ENCODE data around the gene TTLL6.
"Not testable (repeated sequence)": the region's sequence is repeated elsewhere in the genome, so short reads cannot be mapped to it uniquely, and the experiment has no call there.

TTLL6 gene

DNA sequence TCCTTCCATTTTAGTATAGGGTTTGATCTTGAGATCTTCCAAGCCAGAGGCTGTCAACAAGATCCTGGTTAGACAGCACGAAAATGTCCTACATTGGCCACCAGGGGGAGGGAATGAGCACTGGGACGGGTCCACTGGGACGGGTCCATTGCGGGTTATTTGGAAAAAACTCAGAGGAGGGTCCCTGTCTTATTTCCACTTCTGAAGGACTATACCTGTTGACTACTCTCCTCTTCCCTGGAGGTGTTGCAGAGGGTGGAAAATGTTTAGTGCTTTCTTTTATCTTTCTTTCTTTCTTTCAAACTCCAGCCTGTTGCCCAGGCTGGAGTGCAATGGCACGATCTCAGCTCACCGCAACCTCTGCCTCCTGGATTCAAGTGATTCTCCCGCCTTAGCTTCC is 2.5 kb downstream of the TTLL6 start:
- DNase-seq = peak; percentile 61 to 71

GRCh38 chr17:48812001-48812400 is 5.0 kb downstream of the TTLL6 start:
- no peak for DNase-seq

- DNase-seq = no peak
Observed at GRCh38 chr17:48809182-48809581, 7.8 kb downstream of the TTLL6 start.

DNA sequence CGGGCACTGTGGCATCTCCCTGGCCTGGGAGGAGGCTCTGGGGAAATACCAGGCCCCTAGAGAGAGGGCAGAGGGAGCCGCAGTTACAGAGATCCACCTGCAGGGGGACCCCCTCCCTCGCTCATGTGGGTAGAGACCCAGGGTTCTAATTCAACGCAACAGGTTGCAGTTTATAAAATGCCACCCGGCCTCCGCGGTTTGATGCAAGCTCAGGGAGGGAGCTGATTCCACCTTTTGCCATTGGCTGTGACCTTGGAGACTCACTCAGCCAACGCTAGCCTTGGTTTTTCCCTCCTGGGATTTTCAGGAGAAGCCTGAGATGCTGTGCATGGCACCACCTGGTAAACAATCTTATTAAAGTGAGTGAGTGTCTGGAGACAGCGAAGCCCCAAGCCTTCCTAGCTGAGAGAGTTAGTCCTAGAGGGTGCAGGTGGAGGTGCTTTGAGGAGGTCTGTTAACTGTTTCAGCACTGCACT is 12.1 kb downstream of the TTLL6 start:
- DNase-seq = peak; percentile 78 to 81

DNA sequence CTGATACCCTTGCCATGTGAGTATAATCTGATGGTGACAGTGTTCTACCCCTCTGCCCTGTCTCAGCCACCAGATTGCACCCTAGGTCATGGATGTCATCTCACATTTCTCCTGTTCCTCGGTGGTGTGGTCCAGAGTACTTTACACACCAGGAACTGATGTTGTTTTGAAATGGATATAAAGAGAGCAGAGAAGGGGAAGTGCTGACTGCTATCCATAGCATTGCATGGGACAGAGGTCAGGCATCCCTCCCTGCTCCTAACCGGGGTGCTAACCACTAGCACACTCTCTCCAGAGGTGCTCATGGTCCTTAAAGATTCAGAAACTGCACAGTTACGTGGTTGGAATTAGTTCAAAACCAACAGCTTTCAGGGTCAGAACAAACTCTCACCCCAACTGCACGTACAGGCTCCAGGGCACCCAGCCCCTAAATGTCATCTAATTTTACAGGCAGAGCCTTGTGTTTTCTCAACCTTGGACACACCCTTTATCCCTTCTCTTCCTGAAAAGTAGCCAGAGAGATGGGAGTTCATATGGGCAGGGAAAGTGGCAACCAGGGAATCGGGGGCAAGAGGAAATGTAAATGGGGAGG is 16.3 kb downstream of the TTLL6 start:
- DNase-seq = no peak

DNA sequence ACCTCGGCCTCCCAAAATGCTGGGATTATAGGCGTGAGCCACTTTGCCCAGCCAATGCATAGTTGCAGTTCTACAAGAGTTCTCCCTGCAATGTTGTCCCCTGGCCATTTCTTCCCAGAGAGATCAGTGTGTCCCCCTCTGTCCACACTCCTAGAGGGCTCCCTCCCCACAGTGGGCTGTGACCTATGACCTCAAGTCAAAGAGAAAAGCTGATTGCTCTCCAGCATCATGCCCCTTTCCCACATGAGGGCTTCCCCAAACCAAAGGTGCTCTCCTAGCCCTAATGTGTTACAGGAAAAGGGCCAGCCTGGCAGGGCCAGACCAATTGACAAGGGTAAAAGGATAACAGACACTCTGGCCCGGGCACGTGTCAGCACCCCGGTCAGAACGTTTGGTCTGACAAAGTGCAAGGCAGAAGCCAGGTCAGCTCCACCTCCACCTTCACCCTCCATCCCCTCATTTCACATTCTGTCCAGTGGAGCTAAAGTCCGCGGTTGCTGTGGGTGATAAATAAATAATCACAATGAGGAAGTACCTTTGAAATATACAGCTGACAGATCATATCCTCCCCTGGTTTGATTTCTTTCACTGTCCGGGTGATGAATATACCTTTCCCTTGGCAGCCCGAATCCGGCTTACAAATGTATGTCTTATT is 17.8 kb downstream of the TTLL6 start:
- DNase-seq = no peak

DNA sequence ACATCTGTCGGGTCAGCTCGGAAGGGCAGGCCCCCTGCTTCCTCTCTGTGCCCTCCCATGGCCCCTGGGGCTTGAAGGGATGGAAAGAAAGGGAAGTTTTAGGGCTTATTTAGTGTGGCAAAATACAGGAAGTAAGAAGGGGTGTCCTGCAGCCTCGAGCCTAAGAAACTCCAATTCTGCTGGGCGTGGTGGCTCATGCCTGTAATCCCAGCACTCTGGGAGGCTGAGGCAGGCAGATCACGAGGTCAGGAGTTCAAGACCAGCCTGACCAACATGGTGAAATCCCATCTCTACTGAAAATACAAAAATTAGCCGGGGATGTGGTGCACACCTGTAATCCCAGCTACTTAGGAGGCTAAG is 20.9 kb downstream of the TTLL6 start:
- DNase-seq = not testable (repeated sequence)

DNA sequence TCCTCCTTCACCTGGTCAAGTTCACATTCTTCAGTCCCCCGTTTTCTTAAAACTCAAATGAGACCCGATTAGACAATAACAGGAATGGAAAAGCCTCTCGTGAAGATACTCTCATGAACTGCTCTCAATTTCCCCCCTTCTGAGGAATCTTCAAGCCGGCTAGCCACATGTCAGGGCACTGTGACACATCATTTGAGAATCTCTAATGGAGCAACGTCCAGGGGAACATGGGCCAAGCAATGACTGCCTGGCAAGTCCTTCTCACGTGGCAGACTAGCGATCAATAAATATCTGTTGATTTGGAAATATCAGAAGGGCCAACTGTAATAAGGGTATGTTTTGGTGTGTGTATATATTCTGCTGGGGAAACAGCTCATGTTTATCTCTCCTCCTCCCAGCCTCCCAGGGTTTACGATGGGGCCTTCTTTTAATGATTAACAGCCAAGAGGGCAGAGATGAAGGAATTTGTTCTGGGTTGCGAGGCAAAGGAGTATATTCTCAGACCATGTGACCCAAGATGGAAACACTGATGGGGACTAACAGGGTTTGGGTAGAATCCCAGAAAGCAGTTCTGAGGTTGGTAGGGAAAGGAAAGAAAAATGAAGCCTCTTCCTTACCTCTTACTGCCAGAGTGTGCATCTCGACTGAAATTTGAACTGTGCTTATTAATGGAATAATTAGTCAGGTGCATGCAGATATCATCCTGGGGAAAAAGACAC is 21.4 kb downstream of the TTLL6 start:
- DNase-seq = no peak

DNA sequence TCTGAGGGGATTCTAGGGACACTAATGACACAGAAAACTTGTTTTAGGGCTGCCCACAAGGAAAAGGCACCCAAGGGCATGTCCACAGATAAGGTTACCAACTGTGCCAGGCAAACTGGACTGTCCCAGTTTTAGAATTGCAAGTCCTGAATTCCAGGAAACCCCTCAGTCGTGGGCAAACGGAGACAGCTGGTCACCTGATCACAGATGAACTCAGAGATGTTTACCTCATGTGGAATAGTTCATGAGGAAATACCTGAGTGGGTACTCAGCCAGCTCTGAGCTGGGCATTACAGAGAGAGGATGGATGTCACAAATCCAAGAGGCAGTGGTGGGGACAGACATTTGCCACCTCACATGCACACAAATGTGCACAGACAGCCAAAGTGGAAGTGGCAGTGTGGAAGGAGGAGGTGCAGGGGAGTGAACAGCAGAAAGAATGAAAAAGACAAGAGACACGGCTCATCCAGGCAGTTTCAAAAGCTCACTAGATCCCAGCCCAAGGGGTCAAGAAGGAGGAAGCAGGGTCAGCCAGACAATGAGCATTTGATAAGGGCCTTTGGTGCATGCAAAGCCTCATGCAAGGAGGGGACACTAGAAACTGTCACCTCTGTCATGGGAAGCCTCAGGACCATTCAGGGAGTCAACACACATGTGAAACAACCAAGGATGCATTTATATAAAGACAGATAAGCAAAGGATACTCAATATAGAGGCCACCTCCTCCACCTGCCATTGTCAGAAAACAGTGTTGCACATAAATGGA is 24.8 kb downstream of the TTLL6 start:
- DNase-seq = no peak

DNA sequence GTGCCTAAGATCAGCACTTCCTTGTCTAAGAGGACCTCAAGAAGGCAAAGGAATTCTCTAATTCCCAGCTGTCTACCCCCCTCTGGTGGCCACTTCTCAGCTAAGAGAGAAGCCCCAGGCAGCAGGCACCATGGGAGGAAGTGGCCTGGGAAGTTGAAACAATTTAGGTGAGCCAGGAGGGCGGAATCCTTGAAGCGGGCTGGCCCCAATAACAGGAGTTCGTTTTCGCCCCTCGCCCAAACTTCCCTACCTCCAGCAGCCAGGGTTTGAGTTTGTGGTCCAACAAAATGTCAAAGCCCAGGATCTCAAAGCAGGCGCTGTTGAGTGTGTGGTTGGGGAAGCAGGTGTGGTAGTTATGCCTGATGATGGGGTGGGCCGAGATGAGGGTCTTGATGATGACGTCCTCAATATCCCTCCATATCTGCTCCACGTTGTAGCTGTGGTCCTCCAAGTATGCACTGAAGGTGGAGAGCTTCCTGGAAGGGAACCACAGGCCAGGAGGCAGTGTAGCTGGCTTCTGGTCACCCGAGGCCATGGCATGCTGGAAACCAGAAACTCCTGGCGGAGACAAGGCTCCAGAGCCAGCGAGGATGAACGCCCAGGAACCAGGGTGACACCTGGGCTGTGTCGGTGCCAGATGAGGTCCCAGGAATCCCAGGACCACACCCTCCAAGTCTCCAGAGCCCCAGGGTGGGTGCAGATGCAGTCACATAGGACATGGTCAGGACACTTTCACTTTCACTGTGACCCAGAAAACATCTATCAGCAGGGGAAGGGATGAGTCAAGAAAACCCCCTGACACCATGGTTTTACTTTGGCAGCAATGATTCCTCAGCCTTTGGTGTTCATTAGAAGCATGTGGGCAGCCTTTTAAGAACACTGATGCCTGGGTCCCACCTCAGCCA is 25.6 kb downstream of the TTLL6 start:
- peak; percentile 28 to 32 for DNase-seq

- DNase-seq = no peak
Observed at GRCh38 chr17:48790607-48791127, 26.4 kb downstream of the TTLL6 start.

GRCh38 chr17:48787828-48788227 is 29.2 kb downstream of the TTLL6 start:
- DNase-seq = no peak

- DNase-seq = no peak
Observed at GRCh38 chr17:48779421-48779820, 37.6 kb downstream of the TTLL6 start.

DNA sequence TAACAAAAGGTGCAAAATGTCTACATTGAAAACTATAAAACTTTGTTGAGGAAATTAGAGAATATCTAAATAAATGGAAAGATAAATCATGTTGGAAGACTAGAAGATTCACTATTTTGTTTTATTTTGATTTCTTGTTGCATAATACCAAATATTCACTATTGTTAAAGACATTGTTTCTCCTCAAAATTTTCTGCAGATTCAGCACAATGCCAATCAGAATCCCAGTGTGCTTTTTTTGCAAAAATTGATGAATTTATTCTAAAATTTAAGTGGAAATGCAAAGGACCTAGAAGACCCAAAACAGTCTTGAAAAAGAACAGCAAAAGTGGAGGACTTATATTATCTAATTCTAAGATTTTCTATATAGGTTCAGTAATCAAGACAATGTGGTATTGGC is 40.4 kb downstream of the TTLL6 start:
- DNase-seq = no peak

- DNase-seq = no peak
Observed at GRCh38 chr17:48773245-48773644, 43.8 kb downstream of the TTLL6 start.

DNA sequence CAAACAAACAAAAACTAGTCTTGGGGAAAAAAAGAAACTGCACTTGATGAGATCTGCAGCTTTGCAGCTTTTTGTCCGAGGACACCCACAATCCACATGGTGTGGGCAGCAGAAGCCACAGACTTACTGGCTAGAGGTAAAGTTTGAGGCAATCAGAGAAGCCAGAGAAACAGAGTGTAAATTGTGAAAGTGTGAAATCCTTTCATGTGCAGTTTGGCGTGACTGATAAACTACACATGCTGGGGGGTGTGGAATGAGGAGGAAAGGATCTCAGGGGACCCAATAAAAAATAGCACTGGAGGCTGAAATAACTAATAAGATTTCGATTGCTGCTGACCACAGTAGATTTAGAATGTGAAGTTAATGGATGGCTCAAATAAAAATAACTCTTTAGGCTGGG is 46.1 kb downstream of the TTLL6 start:
- DNase-seq = no peak

DNA sequence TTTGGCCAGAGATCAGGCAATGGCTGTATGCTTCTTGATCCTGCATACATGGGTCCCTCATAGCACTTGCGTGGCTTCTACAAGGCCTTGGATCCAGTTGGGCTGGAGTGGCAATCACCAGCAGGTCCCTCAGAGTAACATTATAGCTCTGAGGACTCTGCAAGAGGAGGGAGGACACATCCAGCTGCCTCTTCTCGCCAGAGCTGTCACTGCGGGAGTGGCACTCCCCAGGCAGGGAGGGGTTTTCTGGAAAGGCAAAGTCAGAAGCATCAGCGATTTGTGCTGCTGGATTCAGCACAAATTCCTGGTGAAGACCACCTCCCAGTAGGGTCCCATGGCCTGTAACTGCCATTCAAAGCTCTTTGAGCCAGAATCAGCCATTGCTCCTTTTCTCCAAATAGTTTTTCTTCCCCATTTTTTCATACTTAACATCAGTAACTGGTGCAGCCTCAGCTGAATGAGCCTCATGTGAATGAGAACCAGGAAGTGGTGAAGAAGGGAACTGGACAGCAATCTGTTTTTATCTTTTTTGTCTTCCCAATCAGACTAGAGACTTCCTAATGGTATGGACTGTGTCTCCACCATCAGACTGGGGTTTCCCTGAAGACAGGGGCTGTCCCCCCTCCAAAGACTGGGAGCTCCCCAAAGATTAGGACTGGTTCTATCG is 47.9 kb downstream of the TTLL6 start:
- DNase-seq = no peak

DNA sequence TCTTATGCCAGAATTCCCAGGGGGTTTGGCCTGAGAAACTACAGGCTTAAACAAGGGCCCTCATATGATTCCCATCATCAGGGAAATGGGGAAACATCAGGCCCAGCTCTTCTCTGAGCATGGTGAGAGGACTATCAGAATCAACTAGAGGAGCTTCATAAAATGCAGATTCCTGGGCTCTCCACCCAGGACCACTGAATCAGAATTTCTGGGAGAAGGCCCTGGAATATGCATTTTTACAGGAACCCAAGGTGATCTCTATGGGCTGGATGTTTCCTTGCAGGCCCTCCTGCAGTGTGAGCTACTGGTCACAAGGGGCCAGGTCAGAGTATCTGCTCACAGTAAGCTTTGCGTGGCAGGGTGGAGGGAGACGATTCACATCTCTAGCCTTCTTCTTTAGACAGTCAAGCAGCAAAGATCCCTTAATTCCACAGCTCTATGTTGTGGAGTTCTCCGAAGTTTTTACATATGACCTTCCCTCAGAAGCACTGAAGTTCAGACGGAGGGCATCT is 49.7 kb downstream of the TTLL6 start:
- no peak for DNase-seq

DNA sequence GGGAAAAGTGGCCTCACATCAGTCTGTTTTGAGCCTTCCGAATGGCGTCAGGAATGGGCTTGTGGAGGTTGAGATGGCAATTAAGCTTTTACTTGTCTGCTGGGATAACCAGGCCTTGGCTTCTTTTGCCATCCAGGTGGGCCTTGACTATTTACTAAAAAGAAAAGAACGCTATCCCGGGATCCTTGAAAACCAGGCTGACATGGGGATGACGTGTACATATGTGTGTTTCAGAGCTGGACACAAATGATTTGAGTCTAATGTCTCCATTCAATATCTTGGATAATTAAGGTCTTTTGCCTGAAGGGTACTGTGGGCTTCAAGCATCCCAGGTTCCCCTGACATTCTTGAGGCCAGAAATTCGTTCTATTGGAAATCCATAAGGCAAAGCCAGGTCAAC is 55.9 kb downstream of the TTLL6 start:
- DNase-seq = no peak

- DNase-seq = no peak
Observed at GRCh38 chr17:48760411-48760810, 56.6 kb downstream of the TTLL6 start.

- DNase-seq = no peak
Observed at GRCh38 chr17:48759288-48759687, 57.7 kb downstream of the TTLL6 start.

Data from stimulated activated CD4-positive, alpha-beta T cell treated with anti-CD3 and anti-CD28 coated beads, Interleukin-2, amount 100 ng/mL, for 24 hours (primary cell).